Hematopoietic multipotent progenitor cell treated with erythropoietin and hydrocortisone succinate and interleukin-3 and kit ligand, for 17 days (in vitro differentiated cells): Measurements from ENCODE around the gene NR1H3.
"Not testable (repeated sequence)": the region's sequence is repeated elsewhere in the genome, so short reads cannot be mapped to it uniquely, and the experiment has no call there.

Experiments
- DNase-seq: peaks from one replicate; pipeline ENCODE4 v3.0.0-alpha.2; 2015; ENCODE audit warnings: low spot score

The NR1H3 gene

GRCh38 chr11:47306484-47306844 is 48.7 kb downstream of the NR1H3 start:
- DNase-seq: no peak

- no peak for DNase-seq
Measured at GRCh38 chr11:47308050-47308823, 50.4 kb downstream of the NR1H3 start.

GRCh38 chr11:47314992-47315391 is 57.2 kb downstream of the NR1H3 start:
- no peak for DNase-seq

- DNase-seq: not testable (repeated sequence)
Measured at GRCh38 chr11:47316501-47316900, 58.7 kb downstream of the NR1H3 start.

- no peak for DNase-seq
Measured at GRCh38 chr11:47317064-47317828, 59.5 kb downstream of the NR1H3 start.

GRCh38 chr11:47318166-47318565 is 60.4 kb downstream of the NR1H3 start:
- DNase-seq: no peak
